ENCODE results near the gene ZNF428. TPM values are rescaled to one million over a fixed set of nuclear protein-coding genes. Genes with fewer than 3 reads are reported as not detected.

Gene ZNF428
- total RNA-seq, 4 donors from 2014 or later = 38.1 to 61.1 (median 50.5) TPM

GRCh38 chr19:43610493-43610892 is 8.9 kb downstream of the ZNF428 start:
- H3K4me3 ChIP-seq = no peak overlapping the region
- DNase-seq (ENCODE audit: low spot score in 2 of 2) = no peak
- 35 to 51% methylated on average over 3 of the region's 3 CpGs for WGBS, 2 donors
- no peaks in the 10 kb centered on the region for H3K27me3 ChIP-seq
- peaks cover 0 to 54% (median 0%) of the 10 kb centered on the region in 3 donors for H3K36me3 ChIP-seq
- H3K27ac ChIP-seq = peak overlapping the region in 2 of 4 donors; percentile 39 to 50
- TF ChIP-seq POLR2A (IDR thresholded peaks at IDR 0.05) (no peak), CTCF (IDR thresholded peaks at IDR 0.05) (no peak)
- H3K9me3 ChIP-seq = no peaks in the 10 kb centered on the region
- H3K4me1 ChIP-seq = peaks cover 0 to 14% (median 0%) of the 10 kb centered on the region in 4 donors

- TF ChIP-seq CTCF (IDR thresholded peaks at IDR 0.05) (no peak), EP300 (IDR thresholded peaks at IDR 0.05) (no peak), POLR2A (IDR thresholded peaks at IDR 0.05) (no peak)
- no peak for DNase-seq (ENCODE audit: low spot score in 2 of 2)
- 75 to 85% methylated on average over 7 of the region's 7 CpGs for WGBS, 2 donors
- no peaks in the 10 kb centered on the region for H3K9me3 ChIP-seq
- peaks cover 0 to 14% (median 0%) of the 10 kb centered on the region in 4 donors for H3K4me1 ChIP-seq
- no peak overlapping the region for H3K4me3 ChIP-seq
- H3K27me3 ChIP-seq = no peaks in the 10 kb centered on the region
- peak overlapping the region in 1 of 4 donors; percentile 39 for H3K27ac ChIP-seq
- peaks cover 0 to 58% (median 0%) of the 10 kb centered on the region in 3 donors for H3K36me3 ChIP-seq
Observed at GRCh38 chr19:43609872-43610271, 9.6 kb downstream of the ZNF428 start.

GRCh38 chr19:43607238-43608205 is 11.9 kb downstream of the ZNF428 start:
- H3K4me1 ChIP-seq = peaks cover 0 to 10% (median 0%) of the 10 kb centered on the region in 4 donors
- no peak for TF ChIP-seq POLR2A (IDR thresholded peaks at IDR 0.05)
- no peak for TF ChIP-seq EP300 (IDR thresholded peaks at IDR 0.05)
- TF ChIP-seq CTCF (IDR thresholded peaks at IDR 0.05) = no peak
- no peaks in the 10 kb centered on the region for H3K9me3 ChIP-seq
- 68 to 79% methylated on average over 26 to 28 of the region's 28 CpGs for WGBS, 2 donors
- H3K27ac ChIP-seq = no peak overlapping the region
- DNase-seq (ENCODE audit: low spot score in 2 of 2) = no peak
- H3K27me3 ChIP-seq = no peaks in the 10 kb centered on the region
- H3K4me3 ChIP-seq = no peak overlapping the region
- H3K36me3 ChIP-seq = peaks cover 0 to 46% (median 0%) of the 10 kb centered on the region in 3 donors

GRCh38 chr19:43606569-43607229 is 12.7 kb downstream of the ZNF428 start:
- 88 to 92% methylated on average over 7 of the region's 7 CpGs for WGBS, 2 donors
- TF ChIP-seq POLR2A (IDR thresholded peaks at IDR 0.05) = no peak
- TF ChIP-seq CTCF (IDR thresholded peaks at IDR 0.05) = no peak
- TF ChIP-seq EP300 (IDR thresholded peaks at IDR 0.05) = no peak

More at GRCh38 chr19:43606569-43607229, 12.7 kb downstream of the ZNF428 start:
- Histone ChIP-seq H3K27me3 (no peaks in the 10 kb centered on the region), H3K36me3 (peaks cover 0 to 46% (median 0%) of the 10 kb centered on the region in 3 donors), H3K9me3 (no peaks in the 10 kb centered on the region), H3K4me3 (no peak overlapping the region), H3K4me1 (peaks cover 0 to 10% (median 0%) of the 10 kb centered on the region in 4 donors), H3K27ac (no peak overlapping the region)
- DNase-seq (ENCODE audit: low spot score in 2 of 2) = no peak

Data from tibial nerve (tissue), 4 donors.